ENCODE measurements around the gene GYS2. TPM values are rescaled to one million over a fixed set of nuclear protein-coding genes. Genes with fewer than 3 reads are reported as not detected.
"Not testable (repeated sequence)": the region's sequence is repeated elsewhere in the genome, so short reads cannot be mapped to it uniquely, and the experiment has no call there.

GYS2 gene
- total RNA-seq = not detected
- long read RNA-seq = 0 reads

DNA sequence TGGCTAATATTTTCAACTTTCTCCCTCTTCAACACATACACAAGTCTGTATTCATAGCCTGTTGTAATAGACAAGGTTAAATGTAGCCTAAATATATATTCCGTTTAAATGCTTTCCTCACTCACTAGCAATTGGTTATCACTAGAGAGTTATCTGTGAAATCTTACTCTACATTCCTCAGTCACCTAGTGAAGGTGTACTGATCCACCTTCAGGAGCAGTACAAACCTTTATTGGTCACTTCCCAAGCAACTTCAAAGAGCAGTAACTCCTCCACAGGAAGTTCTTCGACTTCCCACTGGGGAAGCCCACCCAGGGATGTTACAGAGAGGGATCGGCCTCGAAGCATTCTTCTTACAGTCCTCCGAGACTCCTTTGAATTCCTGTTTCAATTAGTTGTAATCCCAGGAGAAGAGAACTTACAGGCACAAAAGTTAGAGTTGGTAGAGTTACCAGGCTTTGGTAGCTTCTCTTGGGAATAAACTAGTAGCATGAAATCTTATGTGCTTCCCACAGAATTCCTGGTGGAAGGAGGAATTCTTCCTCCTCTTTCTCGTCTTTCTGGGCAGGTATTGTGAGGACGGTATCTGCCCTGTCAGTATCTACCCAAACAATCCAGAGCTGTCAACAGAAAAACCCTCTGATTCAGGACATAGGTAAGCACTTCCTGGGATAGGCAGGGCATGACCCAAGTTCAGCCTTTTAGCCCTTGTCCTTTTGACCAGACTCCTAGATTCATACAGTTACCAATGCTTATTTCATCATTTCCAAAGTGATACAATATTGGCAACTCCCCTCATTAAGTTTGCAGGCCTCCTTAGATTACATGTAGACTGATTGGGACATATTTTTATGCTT is at the start of gene GYS2:
TSS of gene GYS2 (minus strand) at position 603 of the 857 bp plus-strand sequence. CDS start at position 348, 255 bp downstream.
- no peak for DNase-seq
- no peak for ATAC-seq
- intact Hi-C loops (cut with micrococcal nuclease) = loop anchor here (5.0 kb wide), 1 partner anchor 78 kb away; no protein-coding TSS in a partner anchor

GRCh38 chr12:21651821-21652220 is 47.2 kb upstream of the GYS2 start:
- intact Hi-C loops (cut with micrococcal nuclease) = no loop called here
- ATAC-seq (no peak), DNase-seq (no peak)

GRCh38 chr12:21650997-21651396 is 46.4 kb upstream of the GYS2 start:
- peak; percentile 23 for ATAC-seq
- DNase-seq = no peak
- intact Hi-C loops (cut with micrococcal nuclease) = no loop called here

DNA sequence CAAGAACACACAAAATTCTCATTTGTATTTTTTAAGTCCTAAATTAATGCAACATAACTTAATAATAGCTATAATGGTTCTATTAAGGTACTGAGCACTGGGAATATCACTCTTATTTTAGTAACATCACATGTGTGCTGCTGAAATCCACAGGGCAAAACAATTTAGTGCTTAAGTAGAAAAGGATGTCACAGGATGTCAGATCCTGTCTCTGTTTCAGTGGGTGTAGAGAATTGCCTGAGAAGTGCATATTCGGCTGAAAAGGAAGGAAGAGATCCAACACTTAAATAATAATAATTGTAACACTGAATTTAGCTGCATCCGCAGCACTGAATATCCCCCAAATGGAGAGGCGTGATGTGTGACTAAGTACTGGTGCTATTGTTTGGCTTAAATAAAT is 44.4 kb upstream of the GYS2 start:
- ATAC-seq = peak; percentile 35
- DNase-seq = no peak
- intact Hi-C loops (cut with micrococcal nuclease) = no loop called here

DNA sequence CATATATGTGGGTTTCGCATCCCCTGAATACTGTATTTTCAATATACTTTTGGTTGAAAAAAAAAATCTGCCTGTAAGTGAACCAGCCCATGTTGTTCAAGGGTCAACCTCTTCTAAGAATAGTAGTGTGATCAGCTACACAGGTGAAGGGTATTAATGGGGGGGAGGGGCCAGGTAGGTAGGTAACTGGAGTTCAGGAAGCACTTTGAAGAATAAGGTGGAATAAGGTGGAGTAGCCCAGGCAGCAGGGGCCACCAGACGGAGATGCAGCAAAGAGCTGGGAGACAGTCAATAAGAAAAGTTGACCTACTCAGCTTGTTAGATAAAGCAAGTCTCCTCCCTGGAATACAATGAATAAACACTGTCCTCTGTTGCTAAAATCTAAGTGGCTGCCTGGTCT is 43.7 kb upstream of the GYS2 start:
- peak; percentile 9 for ATAC-seq
- DNase-seq = no peak
- intact Hi-C loops (cut with micrococcal nuclease) = no loop called here

GRCh38 chr12:21647179-21647578 is 42.5 kb upstream of the GYS2 start:
- DNase-seq = no peak
- no peak for ATAC-seq
- intact Hi-C loops (cut with micrococcal nuclease) = no loop called here

DNA sequence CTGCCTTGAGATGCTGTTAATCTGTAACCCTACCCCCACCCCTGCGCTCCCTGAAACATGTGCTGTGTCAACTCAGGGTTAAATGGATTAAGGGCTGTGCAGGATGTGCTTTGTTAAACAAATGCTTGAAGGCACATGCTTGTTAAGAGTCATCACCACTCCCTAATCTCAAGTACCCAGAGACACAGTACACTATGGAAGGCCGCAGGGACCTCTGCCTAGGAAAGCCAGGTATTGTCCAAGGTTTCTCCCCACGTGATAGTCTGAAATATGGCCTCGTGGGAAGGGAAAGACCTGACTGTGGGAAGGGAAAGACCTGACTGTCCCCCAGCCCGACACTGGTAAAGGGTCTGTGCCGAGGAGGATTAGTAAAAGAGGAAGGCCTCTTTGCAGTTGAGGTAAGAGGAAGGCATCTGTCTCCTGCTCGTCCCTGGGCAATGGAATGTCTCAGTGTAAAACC is 40.4 kb upstream of the GYS2 start:
- intact Hi-C loops (cut with micrococcal nuclease); DNase-seq: not testable (repeated sequence)
- peak; percentile 24 for ATAC-seq

- DNase-seq = no peak
- intact Hi-C loops (cut with micrococcal nuclease) = no loop called here
- ATAC-seq = no peak
Measured at GRCh38 chr12:21644516-21644915, 39.9 kb upstream of the GYS2 start.

DNA sequence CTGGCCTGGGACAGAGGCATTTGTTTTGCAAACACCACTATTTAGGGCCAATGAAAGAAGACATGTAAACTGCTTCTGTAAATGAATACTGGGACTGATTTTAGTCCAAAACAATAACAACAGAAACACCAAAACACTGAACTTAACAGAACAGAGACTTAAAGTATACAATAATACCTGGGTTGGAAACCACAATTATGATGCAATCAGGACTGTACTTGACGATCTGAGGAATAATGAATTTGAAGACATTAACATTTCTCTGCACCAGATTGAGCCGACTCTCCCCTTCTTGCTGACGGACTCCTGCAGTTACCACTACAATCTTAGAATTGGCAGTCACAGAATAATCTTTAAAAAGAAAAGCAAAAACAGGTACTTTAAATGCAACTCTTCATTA is 39.1 kb upstream of the GYS2 start:
- intact Hi-C loops (cut with micrococcal nuclease) = no loop called here
- DNase-seq (no peak), ATAC-seq (no peak)

GRCh38 chr12:21642707-21643389 is 38.2 kb upstream of the GYS2 start:
- peak; percentile 79 for ATAC-seq
- DNase-seq = no peak
- intact Hi-C loops (cut with micrococcal nuclease) = no loop called here

- intact Hi-C loops (cut with micrococcal nuclease) = no loop called here
- DNase-seq (no peak), ATAC-seq (no peak)
Measured at GRCh38 chr12:21638054-21638891, 33.6 kb upstream of the GYS2 start.

DNA sequence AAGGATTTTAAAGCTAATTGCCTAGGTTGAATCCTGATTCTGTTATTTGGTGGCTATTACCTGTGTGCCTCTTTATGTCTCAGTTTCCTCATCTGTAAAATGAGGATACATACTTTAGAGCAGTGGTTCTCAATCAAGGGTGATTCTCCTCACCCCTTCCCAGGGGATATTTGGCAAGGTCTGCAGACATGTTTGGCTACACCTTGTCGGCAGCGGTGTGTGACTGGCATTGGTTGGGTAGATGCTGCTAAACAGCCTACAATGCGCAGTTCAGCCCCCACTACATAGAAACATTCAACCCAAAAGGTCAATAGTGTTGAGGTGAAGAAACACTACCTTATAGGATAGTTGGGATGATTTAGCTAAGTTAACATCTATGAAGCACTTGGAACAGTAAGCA is 29.6 kb upstream of the GYS2 start:
- DNase-seq (no peak), ATAC-seq (no peak)
- intact Hi-C loops (cut with micrococcal nuclease) = no loop called here

DNA sequence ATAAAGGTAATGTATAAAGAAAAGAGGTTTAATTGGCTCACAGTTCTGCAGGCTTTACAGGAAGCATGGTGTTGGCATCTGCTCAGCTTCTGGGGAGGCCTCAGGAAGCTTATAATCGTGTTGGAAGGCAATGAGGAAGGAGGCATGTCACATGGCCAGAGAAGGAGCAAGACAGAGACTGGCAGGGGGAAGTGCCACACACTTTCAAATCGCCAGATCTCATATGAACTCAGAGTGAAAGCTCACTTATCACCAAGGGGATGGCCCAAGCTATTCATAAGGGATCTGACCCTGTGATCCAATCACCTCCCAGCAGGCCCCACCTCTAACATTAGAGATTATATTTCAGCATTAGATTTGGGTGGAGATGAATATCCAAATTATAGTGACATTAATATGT is 26.7 kb upstream of the GYS2 start:
- intact Hi-C loops (cut with micrococcal nuclease) = no loop called here
- DNase-seq (no peak), ATAC-seq (no peak)

DNA sequence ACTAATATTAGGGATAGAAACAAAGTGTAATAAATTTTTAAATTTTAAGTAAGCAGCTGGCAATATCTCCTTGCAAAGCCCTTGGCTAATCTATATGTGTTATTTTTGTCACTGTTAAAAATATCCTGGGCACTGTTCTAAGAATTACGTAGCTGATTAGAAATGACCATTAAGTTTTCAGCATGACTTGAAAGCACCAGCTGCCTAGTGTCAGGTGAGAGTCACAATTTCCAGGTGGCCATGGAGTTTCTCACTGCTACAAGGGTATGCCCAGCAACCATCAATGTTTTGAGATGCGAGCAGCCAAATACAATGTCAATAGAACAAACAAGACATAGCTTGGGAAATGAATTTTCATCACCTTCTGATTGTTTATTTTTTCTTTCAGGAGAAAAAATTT is 23.3 kb upstream of the GYS2 start:
- DNase-seq (peak; percentile 32), ATAC-seq (peak; percentile 98)
- intact Hi-C loops (cut with micrococcal nuclease) = no loop called here

DNA sequence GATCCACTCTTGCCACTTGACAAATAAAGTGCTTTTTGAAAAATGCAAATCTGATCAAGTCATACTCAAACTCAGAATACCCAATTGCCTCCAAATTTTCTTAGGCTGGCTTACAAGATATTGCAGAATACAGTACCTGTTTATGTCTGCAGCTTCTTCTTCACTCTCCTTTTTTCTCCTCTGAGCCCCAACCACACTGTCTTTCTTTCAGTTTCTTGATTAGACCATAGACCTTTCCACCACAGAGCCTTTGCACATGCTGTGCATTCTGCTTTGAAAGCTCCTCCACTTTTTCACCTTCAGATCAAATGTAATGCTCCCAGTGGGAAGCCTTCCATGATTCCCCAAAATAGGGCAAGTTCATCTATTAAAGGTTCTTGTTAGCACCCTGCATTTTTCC is 13.9 kb upstream of the GYS2 start:
- DNase-seq (no peak), ATAC-seq (no peak)
- intact Hi-C loops (cut with micrococcal nuclease) = no loop called here

- DNase-seq (no peak), ATAC-seq (no peak)
- intact Hi-C loops (cut with micrococcal nuclease) = no loop called here
Measured at GRCh38 chr12:21617030-21617429, 12.4 kb upstream of the GYS2 start.

- DNase-seq (no peak), ATAC-seq (no peak)
- intact Hi-C loops (cut with micrococcal nuclease) = no loop called here
Measured at GRCh38 chr12:21615431-21615830, 10.8 kb upstream of the GYS2 start.

- DNase-seq (no peak), ATAC-seq (no peak)
- intact Hi-C loops (cut with micrococcal nuclease) = no loop called here
Measured at GRCh38 chr12:21614506-21614905, 9.9 kb upstream of the GYS2 start.

DNA sequence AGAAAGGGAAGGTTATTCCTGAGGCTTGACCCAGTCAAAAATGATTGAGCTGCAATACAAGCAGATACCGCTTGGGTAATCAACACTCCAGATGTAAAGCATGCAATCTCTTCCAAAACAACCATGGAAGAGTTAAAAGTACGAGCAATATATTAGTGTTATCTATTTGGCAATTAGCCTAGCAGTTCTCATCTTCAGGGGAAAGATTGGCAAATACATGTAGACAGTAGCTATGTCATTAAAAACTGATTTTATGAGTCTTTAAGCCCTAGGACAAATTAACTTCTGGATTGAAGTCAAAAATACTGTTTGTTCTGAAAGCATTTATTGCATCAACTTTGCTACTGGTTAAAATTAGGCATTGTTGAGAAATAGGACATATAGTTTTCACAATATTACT is 9.3 kb upstream of the GYS2 start:
- DNase-seq (no peak), ATAC-seq (no peak)
- intact Hi-C loops (cut with micrococcal nuclease) = no loop called here

GRCh38 chr12:21608196-21608595 is 3.5 kb upstream of the GYS2 start:
- intact Hi-C loops (cut with micrococcal nuclease) = loop anchor here (5.0 kb wide), 1 partner anchor 74 kb away; no protein-coding TSS in a partner anchor
- no peak for ATAC-seq
- no peak for DNase-seq
